A673 (cell line): Measurements from ENCODE around the gene LRRC4C.

ENCODE experiments used
- EZH2 ChIP-seq: fragments of 200-600 bp; sonication (generic); IDR thresholded peaks from 2 replicates; pipeline ENCODE4 v1.6.1; 2017; ENCODE audit warnings: borderline replicate concordance, low read depth, mild to moderate bottlenecking, mixed read lengths, antibody characterized with exemption, low read length; ENCODE audit not compliant: poor library complexity, severe bottlenecking
- TF ChIP-seq, protein P1 (sequence below): fragments of 300-800, 200-600 bp; sonication (generic); conservative IDR thresholded peaks from 2 replicates; pipeline ENCODE4 v1.5.1; 2017; ENCODE audit warnings: low read depth, mild to moderate bottlenecking, antibody characterized with exemption, low read length, moderate library complexity, mixed read lengths

DNA sequence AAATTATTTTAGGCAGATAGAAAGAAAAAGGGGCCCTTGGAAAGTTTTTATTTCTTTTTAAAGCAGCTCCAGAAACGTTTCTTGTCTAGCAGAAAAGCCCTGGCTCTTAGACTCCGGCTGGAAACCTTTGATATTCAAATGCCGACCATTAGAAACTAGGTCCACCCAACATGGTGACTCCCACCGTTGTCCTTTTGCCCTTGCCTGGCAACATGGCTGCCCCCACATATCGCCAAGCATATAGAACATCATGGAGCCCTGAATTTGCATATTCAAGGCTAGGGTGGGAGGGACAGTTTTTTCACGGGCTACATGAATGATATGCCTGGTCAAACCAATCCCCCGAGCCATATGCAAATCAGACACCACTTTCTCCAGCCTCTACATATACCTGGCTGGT lies 1379.0 kb downstream of the LRRC4C start:
- TF ChIP-seq, protein P1, sequence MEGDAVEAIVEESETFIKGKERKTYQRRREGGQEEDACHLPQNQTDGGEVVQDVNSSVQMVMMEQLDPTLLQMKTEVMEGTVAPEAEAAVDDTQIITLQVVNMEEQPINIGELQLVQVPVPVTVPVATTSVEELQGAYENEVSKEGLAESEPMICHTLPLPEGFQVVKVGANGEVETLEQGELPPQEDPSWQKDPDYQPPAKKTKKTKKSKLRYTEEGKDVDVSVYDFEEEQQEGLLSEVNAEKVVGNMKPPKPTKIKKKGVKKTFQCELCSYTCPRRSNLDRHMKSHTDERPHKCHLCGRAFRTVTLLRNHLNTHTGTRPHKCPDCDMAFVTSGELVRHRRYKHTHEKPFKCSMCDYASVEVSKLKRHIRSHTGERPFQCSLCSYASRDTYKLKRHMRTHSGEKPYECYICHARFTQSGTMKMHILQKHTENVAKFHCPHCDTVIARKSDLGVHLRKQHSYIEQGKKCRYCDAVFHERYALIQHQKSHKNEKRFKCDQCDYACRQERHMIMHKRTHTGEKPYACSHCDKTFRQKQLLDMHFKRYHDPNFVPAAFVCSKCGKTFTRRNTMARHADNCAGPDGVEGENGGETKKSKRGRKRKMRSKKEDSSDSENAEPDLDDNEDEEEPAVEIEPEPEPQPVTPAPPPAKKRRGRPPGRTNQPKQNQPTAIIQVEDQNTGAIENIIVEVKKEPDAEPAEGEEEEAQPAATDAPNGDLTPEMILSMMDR: no peak
- TF ChIP-seq EZH2: no peak
